ENCODE results near the gene LRG1.

The LRG1 gene

GRCh38 chr19:4513248-4513647, 26.6 kb downstream of the LRG1 start:
- no peak for TF ChIP-seq CTCF (conservative IDR thresholded peaks at IDR 0.05; ENCODE audit: low read depth, low read length)
- H3K79me2 ChIP-seq (ENCODE audit: insufficient read depth, low read depth): no peaks in the 10 kb centered on the region
- no peak overlapping the region for H3K4me2 ChIP-seq
- no peaks in the 10 kb centered on the region for H3K36me3 ChIP-seq (ENCODE audit: insufficient read depth)
- no peak overlapping the region for H3K4me3 ChIP-seq (IDR thresholded peaks at IDR 0.05; ENCODE audit: insufficient read depth, low read depth, low read length)
- no peak overlapping the region for H3K27ac ChIP-seq
- H3K4me1 ChIP-seq (ENCODE audit: low read depth, poor library complexity, severe bottlenecking): no peaks in the 10 kb centered on the region
- no peak overlapping the region for H3K9ac ChIP-seq
- H4K20me1 ChIP-seq (ENCODE audit: insufficient read depth): no peaks in the 10 kb centered on the region
- no peak overlapping the region for H2AFZ ChIP-seq (ENCODE audit: low read depth)
- peaks cover 41% of the 10 kb centered on the region for H3K27me3 ChIP-seq (ENCODE audit: insufficient read depth, low read depth)

GRCh38 chr19:4512070-4512469, 27.8 kb downstream of the LRG1 start:
- Histone ChIP-seq H3K27me3 (ENCODE audit: insufficient read depth, low read depth) (peaks cover 31% of the 10 kb centered on the region), H3K79me2 (ENCODE audit: insufficient read depth, low read depth) (no peaks in the 10 kb centered on the region), H4K20me1 (ENCODE audit: insufficient read depth) (no peaks in the 10 kb centered on the region)

GRCh38 chr19:4511300-4512054, 28.4 kb downstream of the LRG1 start:
- Histone ChIP-seq H3K79me2 (ENCODE audit: insufficient read depth, low read depth) (no peaks in the 10 kb centered on the region), H3K4me2 (no peak overlapping the region), H3K4me3 (IDR thresholded peaks at IDR 0.05; ENCODE audit: insufficient read depth, low read depth, low read length) (no peak overlapping the region), H3K27ac (no peak overlapping the region), H3K27me3 (ENCODE audit: insufficient read depth, low read depth) (peaks cover 27% of the 10 kb centered on the region), H4K20me1 (ENCODE audit: insufficient read depth) (no peaks in the 10 kb centered on the region), H2AFZ (ENCODE audit: low read depth) (no peak overlapping the region), H3K9ac (no peak overlapping the region), H3K4me1 (ENCODE audit: low read depth, poor library complexity, severe bottlenecking) (no peaks in the 10 kb centered on the region), H3K36me3 (ENCODE audit: insufficient read depth) (no peaks in the 10 kb centered on the region)
- TF ChIP-seq CTCF (conservative IDR thresholded peaks at IDR 0.05; ENCODE audit: low read depth, low read length): no peak

More at GRCh38 chr19:4512070-4512469, 27.8 kb downstream of the LRG1 start:
- no peak for TF ChIP-seq CTCF (conservative IDR thresholded peaks at IDR 0.05; ENCODE audit: low read depth, low read length)
- no peak overlapping the region for H3K9ac ChIP-seq
- no peak overlapping the region for H3K4me3 ChIP-seq (IDR thresholded peaks at IDR 0.05; ENCODE audit: insufficient read depth, low read depth, low read length)
- H3K36me3 ChIP-seq (ENCODE audit: insufficient read depth): no peaks in the 10 kb centered on the region
- H2AFZ ChIP-seq (ENCODE audit: low read depth): no peak overlapping the region
- no peak overlapping the region for H3K27ac ChIP-seq
- H3K4me2 ChIP-seq: no peak overlapping the region
- H3K4me1 ChIP-seq (ENCODE audit: low read depth, poor library complexity, severe bottlenecking): no peaks in the 10 kb centered on the region

- Histone ChIP-seq H3K4me2 (no peak overlapping the region), H3K27ac (no peak overlapping the region), H3K4me3 (IDR thresholded peaks at IDR 0.05; ENCODE audit: insufficient read depth, low read depth, low read length) (no peak overlapping the region), H3K4me1 (ENCODE audit: low read depth, poor library complexity, severe bottlenecking) (no peaks in the 10 kb centered on the region), H2AFZ (ENCODE audit: low read depth) (no peak overlapping the region), H3K27me3 (ENCODE audit: insufficient read depth, low read depth) (peaks cover 19% of the 10 kb centered on the region), H4K20me1 (ENCODE audit: insufficient read depth) (no peaks in the 10 kb centered on the region), H3K9ac (no peak overlapping the region), H3K79me2 (ENCODE audit: insufficient read depth, low read depth) (no peaks in the 10 kb centered on the region), H3K36me3 (ENCODE audit: insufficient read depth) (no peaks in the 10 kb centered on the region)
- TF ChIP-seq CTCF (conservative IDR thresholded peaks at IDR 0.05; ENCODE audit: low read depth, low read length): no peak
Measured at GRCh38 chr19:4510435-4511255, 29.2 kb downstream of the LRG1 start.

All from KMS-11 (cell line).